RWPE2 (cell line): ENCODE data around the gene TTC1.
"Not testable (repeated sequence)": the region's sequence is repeated elsewhere in the genome, so short reads cannot be mapped to it uniquely, and the experiment has no call there.

Experiments
- ATAC-seq: fragments of 200-7000 bp; cut with Tn5 transposase; 3 replicates; pipeline ENCODE4 v1.9.1; 2021; ENCODE audit warnings: low read depth
- DNase-seq: peaks from one replicate; pipeline ENCODE4 v3.0.0-alpha.2; 2020; ENCODE audit warnings: low spot score
- H3K27ac ChIP-seq: fragments of 450-650 bp; 2 replicates; pipeline ENCODE4 v1.5.1; 2017; ENCODE audit warnings: mild to moderate bottlenecking; ENCODE audit not compliant: poor library complexity, severe bottlenecking
- H3K27me3 ChIP-seq: fragments of 250-450 bp; sonication (Bioruptor Pico); 2 replicates; pipeline ENCODE4 v1.5.1; 2021; ENCODE audit warnings: mild to moderate bottlenecking, moderate library complexity; ENCODE audit not compliant: insufficient read depth, poor library complexity, severe bottlenecking
- H3K36me3 ChIP-seq: fragments of 250-450 bp; sonication (Bioruptor Pico); 2 replicates; pipeline ENCODE4 v1.5.1; 2020; ENCODE audit warnings: low read depth, mild to moderate bottlenecking, moderate library complexity
- H3K4me1 ChIP-seq: fragments of 250-450 bp; sonication (Bioruptor Pico); 2 replicates; pipeline ENCODE4 v1.5.1; 2021; ENCODE audit warnings: mild to moderate bottlenecking, moderate library complexity; ENCODE audit not compliant: insufficient read depth, poor library complexity, severe bottlenecking
- H3K4me3 ChIP-seq: fragments of 250-450 bp; sonication (Bioruptor Pico); 2 replicates; pipeline ENCODE4 v1.5.1; 2021; ENCODE audit warnings: mild to moderate bottlenecking, moderate library complexity; ENCODE audit not compliant: severe bottlenecking
- H3K9me3 ChIP-seq: fragments of 250-450 bp; sonication (Bioruptor Pico); 2 replicates; pipeline ENCODE4 v1.5.1; 2021; ENCODE audit warnings: mild to moderate bottlenecking, moderate library complexity; ENCODE audit not compliant: severe bottlenecking
- CTCF ChIP-seq: fragments of 450-650 bp; IDR thresholded peaks from one replicate; pipeline ENCODE4 v1.5.1; 2017; ENCODE audit warnings: mild to moderate bottlenecking, moderate library complexity; ENCODE audit not compliant: poor library complexity, severe bottlenecking

Gene TTC1

GRCh38 chr5:160009591-160009989 is 651 bp downstream of the TTC1 start:
- Histone ChIP-seq H3K36me3 (peaks cover 40% of the 10 kb centered on the region), H3K4me3 (peak overlapping the region; percentile 75), H3K27me3 (no peaks in the 10 kb centered on the region), H3K9me3 (no peaks in the 10 kb centered on the region), H3K4me1 (peaks cover 15% of the 10 kb centered on the region), H3K27ac (no peak overlapping the region)
- DNase-seq (no peak), ATAC-seq (peak; percentile 6; the same call in 1 of the 3 replicates)
- TF ChIP-seq CTCF: no peak

GRCh38 chr5:160011471-160011870 is 2.5 kb downstream of the TTC1 start:
- ATAC-seq (no peak), DNase-seq (no peak)
- Histone ChIP-seq H3K27ac (no peak overlapping the region), H3K9me3 (no peaks in the 10 kb centered on the region), H3K4me3 (no peak overlapping the region), H3K36me3 (peaks cover 59% of the 10 kb centered on the region), H3K4me1 (peaks cover 15% of the 10 kb centered on the region), H3K27me3 (no peaks in the 10 kb centered on the region)
- TF ChIP-seq CTCF: no peak

GRCh38 chr5:160014197-160014596 is 5.3 kb downstream of the TTC1 start:
- Histone ChIP-seq H3K4me1 (peaks cover 15% of the 10 kb centered on the region), H3K36me3 (peaks cover 74% of the 10 kb centered on the region)
- H3K4me3 ChIP-seq, DNase-seq, ATAC-seq, H3K27ac ChIP-seq, H3K27me3 ChIP-seq, H3K9me3 ChIP-seq: not testable (repeated sequence)

GRCh38 chr5:160018945-160019625 is 10.1 kb downstream of the TTC1 start:
- H3K27ac ChIP-seq: no peak overlapping the region
- no peak for TF ChIP-seq CTCF
- H3K4me3 ChIP-seq: no peak overlapping the region

GRCh38 chr5:160020266-160020770 is 11.4 kb downstream of the TTC1 start:
- ATAC-seq: no peak

More at GRCh38 chr5:160018945-160019625, 10.1 kb downstream of the TTC1 start:
- peaks cover 61% of the 10 kb centered on the region for H3K36me3 ChIP-seq
- H3K4me1 ChIP-seq: peaks cover 3% of the 10 kb centered on the region
- no peak for DNase-seq
- no peaks in the 10 kb centered on the region for H3K27me3 ChIP-seq
- no peaks in the 10 kb centered on the region for H3K9me3 ChIP-seq
- no peak for ATAC-seq

More at GRCh38 chr5:160020266-160020770, 11.4 kb downstream of the TTC1 start:
- no peaks in the 10 kb centered on the region for H3K9me3 ChIP-seq
- peaks cover 3% of the 10 kb centered on the region for H3K4me1 ChIP-seq
- H3K36me3 ChIP-seq: peaks cover 59% of the 10 kb centered on the region
- no peak for DNase-seq
- no peak overlapping the region for H3K4me3 ChIP-seq
- no peaks in the 10 kb centered on the region for H3K27me3 ChIP-seq
- H3K27ac ChIP-seq: no peak overlapping the region
- no peak for TF ChIP-seq CTCF
